Measurements from ENCODE around the gene TENM4.
"Not testable (repeated sequence)": the region's sequence is repeated elsewhere in the genome, so short reads cannot be mapped to it uniquely, and the experiment has no call there.

Gene TENM4

DNA sequence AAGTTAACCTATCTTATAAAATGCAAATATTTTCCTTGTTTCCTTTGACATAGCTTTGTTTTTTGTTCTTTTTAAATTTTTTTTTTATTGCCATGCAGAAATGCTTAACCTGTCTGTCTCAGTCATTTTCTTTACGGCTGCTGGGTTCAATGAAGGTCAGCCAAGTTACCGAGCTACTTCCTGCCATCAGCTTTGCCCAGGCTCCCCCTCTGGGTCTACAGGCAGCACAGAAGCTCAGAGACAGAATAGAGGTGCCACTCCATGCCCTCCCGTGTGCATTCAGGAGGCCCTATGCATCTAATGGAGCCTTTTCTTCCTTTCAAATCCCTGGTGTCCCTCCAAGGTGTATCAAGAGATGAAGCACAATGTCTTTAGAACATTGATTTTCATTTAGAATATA is 455.2 kb downstream of the TENM4 start:
- H3K27ac ChIP-seq (ENCODE audit: low read depth, low read length), result no peak overlapping the region
- no peak overlapping the region for H3K4me3 ChIP-seq (ENCODE audit: low read length)
- no peaks in the 10 kb centered on the region for H3K79me2 ChIP-seq (ENCODE audit: control insufficient read depth, low read length)
- no peaks in the 10 kb centered on the region for H4K20me1 ChIP-seq (ENCODE audit: control insufficient read depth, insufficient read depth, low read depth, low read length)
- H3F3A ChIP-seq (ENCODE audit: control insufficient read depth, insufficient read depth), result no peaks in the 10 kb centered on the region
- H3K36me3 ChIP-seq (ENCODE audit: control insufficient read depth, low read length), result no peaks in the 10 kb centered on the region
- no peaks in the 10 kb centered on the region for H3K9me3 ChIP-seq (ENCODE audit: control insufficient read depth, insufficient read depth, low read length)
- H3K27me3 ChIP-seq (ENCODE audit: control insufficient read depth, low read length), result no peaks in the 10 kb centered on the region
- no peaks in the 10 kb centered on the region for H3K4me1 ChIP-seq (ENCODE audit: control insufficient read depth, low read length)
- no peak for TF ChIP-seq EZH2phosphoT487 (IDR thresholded peaks at IDR 0.05; ENCODE audit: borderline replicate concordance, low read length)
- TF ChIP-seq, protein P1, sequence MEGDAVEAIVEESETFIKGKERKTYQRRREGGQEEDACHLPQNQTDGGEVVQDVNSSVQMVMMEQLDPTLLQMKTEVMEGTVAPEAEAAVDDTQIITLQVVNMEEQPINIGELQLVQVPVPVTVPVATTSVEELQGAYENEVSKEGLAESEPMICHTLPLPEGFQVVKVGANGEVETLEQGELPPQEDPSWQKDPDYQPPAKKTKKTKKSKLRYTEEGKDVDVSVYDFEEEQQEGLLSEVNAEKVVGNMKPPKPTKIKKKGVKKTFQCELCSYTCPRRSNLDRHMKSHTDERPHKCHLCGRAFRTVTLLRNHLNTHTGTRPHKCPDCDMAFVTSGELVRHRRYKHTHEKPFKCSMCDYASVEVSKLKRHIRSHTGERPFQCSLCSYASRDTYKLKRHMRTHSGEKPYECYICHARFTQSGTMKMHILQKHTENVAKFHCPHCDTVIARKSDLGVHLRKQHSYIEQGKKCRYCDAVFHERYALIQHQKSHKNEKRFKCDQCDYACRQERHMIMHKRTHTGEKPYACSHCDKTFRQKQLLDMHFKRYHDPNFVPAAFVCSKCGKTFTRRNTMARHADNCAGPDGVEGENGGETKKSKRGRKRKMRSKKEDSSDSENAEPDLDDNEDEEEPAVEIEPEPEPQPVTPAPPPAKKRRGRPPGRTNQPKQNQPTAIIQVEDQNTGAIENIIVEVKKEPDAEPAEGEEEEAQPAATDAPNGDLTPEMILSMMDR (IDR thresholded peaks at IDR 0.05; ENCODE audit: low read depth, low read length, poor library complexity, severe bottlenecking), result no peak
- H3K9me2 ChIP-seq (replicated peaks; ENCODE audit: control insufficient read depth, low read length), result no peaks in the 10 kb centered on the region
- no peak overlapping the region for H3K4me2 ChIP-seq (ENCODE audit: low read length)

DNA sequence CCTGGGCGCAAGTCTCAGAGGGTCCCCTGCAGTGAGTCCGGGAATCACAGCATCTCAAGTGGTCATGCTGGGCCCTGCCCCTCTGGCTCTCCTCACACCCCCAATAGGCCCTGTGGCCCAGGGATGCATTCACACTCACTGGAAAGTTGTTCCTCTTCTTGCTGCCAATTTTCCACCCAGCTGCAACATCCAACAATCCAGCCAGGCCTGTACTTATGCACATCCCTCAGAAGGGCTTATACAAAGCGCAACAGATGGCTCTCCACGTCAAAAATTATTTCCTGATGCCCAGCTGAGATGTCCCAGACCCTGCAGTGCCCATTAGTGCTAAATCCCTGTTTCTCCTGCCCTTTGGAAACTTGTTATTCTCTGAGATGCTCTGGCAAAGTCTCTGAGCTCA is 458.4 kb downstream of the TENM4 start:
- no peaks in the 10 kb centered on the region for H3K36me3 ChIP-seq (ENCODE audit: control insufficient read depth, low read length)
- no peaks in the 10 kb centered on the region for H3K79me2 ChIP-seq (ENCODE audit: control insufficient read depth, low read length)
- no peaks in the 10 kb centered on the region for H3K27me3 ChIP-seq (ENCODE audit: control insufficient read depth, low read length)
- H4K20me1 ChIP-seq (ENCODE audit: control insufficient read depth, insufficient read depth, low read depth, low read length), result no peaks in the 10 kb centered on the region
- no peak overlapping the region for H3K4me3 ChIP-seq (ENCODE audit: low read length)
- no peaks in the 10 kb centered on the region for H3K4me1 ChIP-seq (ENCODE audit: control insufficient read depth, low read length)
- H3K27ac ChIP-seq (ENCODE audit: low read depth, low read length), result no peak overlapping the region
- H3F3A ChIP-seq (ENCODE audit: control insufficient read depth, insufficient read depth), result no peaks in the 10 kb centered on the region
- H3K9me3 ChIP-seq (ENCODE audit: control insufficient read depth, insufficient read depth, low read length), result no peaks in the 10 kb centered on the region
- H3K9me2 ChIP-seq (replicated peaks; ENCODE audit: control insufficient read depth, low read length), result no peaks in the 10 kb centered on the region
- no peak for TF ChIP-seq EZH2phosphoT487 (IDR thresholded peaks at IDR 0.05; ENCODE audit: borderline replicate concordance, low read length)
- TF ChIP-seq, protein P1 (IDR thresholded peaks at IDR 0.05; ENCODE audit: low read depth, low read length, poor library complexity, severe bottlenecking), result no peak
- no peak overlapping the region for H3K4me2 ChIP-seq (ENCODE audit: low read length)

DNA sequence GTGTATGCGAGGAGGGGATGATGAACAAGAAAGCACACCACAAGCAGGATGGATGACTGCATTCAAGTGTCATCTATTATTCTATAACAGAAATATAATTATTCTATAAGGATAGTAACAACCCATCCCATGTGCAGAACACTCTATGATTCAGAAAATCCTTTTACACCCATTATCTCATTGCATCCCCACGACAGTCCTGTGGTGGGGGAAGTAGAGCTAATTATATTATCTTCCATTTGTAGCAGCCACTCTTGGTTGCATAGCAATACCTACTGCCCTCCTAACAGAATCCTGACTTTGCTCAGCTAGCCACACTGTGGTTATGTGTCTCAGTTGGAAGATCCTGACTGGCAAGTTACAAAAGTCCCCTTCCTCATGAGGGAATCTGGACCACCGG is 459.7 kb downstream of the TENM4 start:
- H3K4me2 ChIP-seq (ENCODE audit: low read length), result no peak overlapping the region
- H3K4me1 ChIP-seq (ENCODE audit: control insufficient read depth, low read length), result no peaks in the 10 kb centered on the region
- H3K36me3 ChIP-seq (ENCODE audit: control insufficient read depth, low read length), result no peaks in the 10 kb centered on the region
- H3K79me2 ChIP-seq (ENCODE audit: control insufficient read depth, low read length), result no peaks in the 10 kb centered on the region
- no peaks in the 10 kb centered on the region for H3K27me3 ChIP-seq (ENCODE audit: control insufficient read depth, low read length)
- no peak overlapping the region for H3K27ac ChIP-seq (ENCODE audit: low read depth, low read length)
- H4K20me1 ChIP-seq (ENCODE audit: control insufficient read depth, insufficient read depth, low read depth, low read length), result no peaks in the 10 kb centered on the region
- H3K4me3 ChIP-seq (ENCODE audit: low read length), result no peak overlapping the region
- H3K9me3 ChIP-seq (ENCODE audit: control insufficient read depth, insufficient read depth, low read length), result no peaks in the 10 kb centered on the region
- TF ChIP-seq, protein P1 (IDR thresholded peaks at IDR 0.05; ENCODE audit: low read depth, low read length, poor library complexity, severe bottlenecking), result no peak
- TF ChIP-seq EZH2phosphoT487 (IDR thresholded peaks at IDR 0.05; ENCODE audit: borderline replicate concordance, low read length), result no peak
- no peaks in the 10 kb centered on the region for H3K9me2 ChIP-seq (replicated peaks; ENCODE audit: control insufficient read depth, low read length)
- no peaks in the 10 kb centered on the region for H3F3A ChIP-seq (ENCODE audit: control insufficient read depth, insufficient read depth)

DNA sequence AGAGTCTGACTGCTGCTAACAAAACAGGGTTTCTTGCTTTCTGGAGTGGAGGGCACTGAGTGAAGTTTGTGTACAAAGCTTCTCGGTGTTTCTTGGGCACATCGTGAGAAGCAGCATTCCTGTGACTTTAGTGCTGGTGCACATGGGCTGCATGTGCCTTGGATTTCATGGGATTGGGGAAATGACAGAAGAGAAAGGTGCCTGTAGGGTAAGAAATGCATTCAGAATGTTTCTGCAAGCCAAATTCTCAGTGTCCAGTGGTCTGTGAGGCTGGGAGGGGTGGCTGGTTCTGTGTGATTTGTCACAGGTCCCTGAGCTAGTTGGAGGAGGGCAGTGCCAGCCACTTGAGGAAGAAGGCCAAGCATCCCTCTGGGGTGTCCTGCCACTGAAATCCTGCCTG is 462.0 kb downstream of the TENM4 start:
- Histone ChIP-seq H3F3A (ENCODE audit: control insufficient read depth, insufficient read depth) (no peaks in the 10 kb centered on the region), H4K20me1 (ENCODE audit: control insufficient read depth, insufficient read depth, low read depth, low read length) (no peaks in the 10 kb centered on the region), H3K79me2 (ENCODE audit: control insufficient read depth, low read length) (no peaks in the 10 kb centered on the region), H3K27me3 (ENCODE audit: control insufficient read depth, low read length) (no peaks in the 10 kb centered on the region), H3K9me3 (ENCODE audit: control insufficient read depth, insufficient read depth, low read length) (no peaks in the 10 kb centered on the region), H3K4me3 (ENCODE audit: low read length) (no peak overlapping the region), H3K36me3 (ENCODE audit: control insufficient read depth, low read length) (no peaks in the 10 kb centered on the region), H3K4me2 (ENCODE audit: low read length) (no peak overlapping the region), H3K4me1 (ENCODE audit: control insufficient read depth, low read length) (no peaks in the 10 kb centered on the region), H3K27ac (ENCODE audit: low read depth, low read length) (no peak overlapping the region), H3K9me2 (replicated peaks; ENCODE audit: control insufficient read depth, low read length) (no peaks in the 10 kb centered on the region)
- TF ChIP-seq EZH2phosphoT487 (IDR thresholded peaks at IDR 0.05; ENCODE audit: borderline replicate concordance, low read length), result no peak
- TF ChIP-seq, protein P1 (IDR thresholded peaks at IDR 0.05; ENCODE audit: low read depth, low read length, poor library complexity, severe bottlenecking), result no peak

DNA sequence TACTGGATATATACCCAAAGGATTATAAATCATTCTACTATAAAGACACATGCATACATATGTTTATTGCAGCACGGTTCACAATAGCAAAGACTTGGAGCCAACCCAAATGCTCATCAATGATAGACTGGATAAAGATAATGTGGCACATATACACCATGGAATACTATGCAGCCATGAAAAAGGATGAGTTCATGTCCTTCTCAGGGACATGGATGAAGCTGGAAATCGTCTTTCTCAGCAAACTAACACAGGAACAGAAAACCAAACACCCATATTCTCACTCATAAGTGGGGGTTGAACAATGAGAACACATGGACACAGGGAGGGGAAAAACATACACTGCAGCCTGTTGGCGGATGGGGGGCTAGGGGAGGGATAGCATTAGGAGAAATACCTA is 463.0 kb downstream of the TENM4 start:
- not testable (repeated sequence) for H3F3A ChIP-seq (ENCODE audit: control insufficient read depth, insufficient read depth); H3K27me3 ChIP-seq (ENCODE audit: control insufficient read depth, low read length); H3K79me2 ChIP-seq (ENCODE audit: control insufficient read depth, low read length)

More for the DNA sequence above, 463.0 kb downstream of the TENM4 start:
- H4K20me1 ChIP-seq (ENCODE audit: control insufficient read depth, insufficient read depth, low read depth, low read length); H3K9me2 ChIP-seq (replicated peaks; ENCODE audit: control insufficient read depth, low read length); H3K9me3 ChIP-seq (ENCODE audit: control insufficient read depth, insufficient read depth, low read length); H3K4me3 ChIP-seq (ENCODE audit: low read length); H3K4me1 ChIP-seq (ENCODE audit: control insufficient read depth, low read length); H3K36me3 ChIP-seq (ENCODE audit: control insufficient read depth, low read length); H3K4me2 ChIP-seq (ENCODE audit: low read length); H3K27ac ChIP-seq (ENCODE audit: low read depth, low read length): not testable (repeated sequence)

Data from DOHH2 (cell line).